HEK293T (cell line): ENCODE results near the gene WIZ.

Experiments used
- ARNT ChIP-seq: fragments of 450-650 bp; IDR thresholded peaks from 2 replicates; pipeline ENCODE4 v1.6.1; 2017; ENCODE audit warnings: mild to moderate bottlenecking
- BHLHE40 ChIP-seq: fragments of 450-650 bp; IDR thresholded peaks from 2 replicates; pipeline ENCODE4 v1.6.1; 2016; ENCODE audit warnings: mild to moderate bottlenecking, moderate library complexity, borderline replicate concordance
- CTBP1 ChIP-seq: fragments of 450-650 bp; IDR thresholded peaks from 2 replicates; pipeline ENCODE4 v1.6.1; 2016; ENCODE audit warnings: borderline replicate concordance
- ELF4 ChIP-seq: fragments of 450-650 bp; IDR thresholded peaks from 2 replicates; pipeline ENCODE4 v1.6.1; 2017; ENCODE audit warnings: antibody characterized with exemption
- FOXM1 ChIP-seq: fragments of 450-650 bp; IDR thresholded peaks from 2 replicates; pipeline ENCODE4 v1.6.1; 2017; ENCODE audit warnings: mild to moderate bottlenecking, borderline replicate concordance
- HDGF ChIP-seq: fragments of 450-650 bp; IDR thresholded peaks from 2 replicates; pipeline ENCODE4 v1.6.1; 2017; ENCODE audit warnings: antibody characterized with exemption, borderline replicate concordance
- L3MBTL2 ChIP-seq: fragments of 450-650 bp; conservative IDR thresholded peaks from 2 replicates; pipeline ENCODE4 v1.6.1; 2016; ENCODE audit warnings: mild to moderate bottlenecking
- LEF1 ChIP-seq: fragments of 450-650 bp; IDR thresholded peaks from 2 replicates; pipeline ENCODE4 v1.6.1; 2017; ENCODE audit warnings: mild to moderate bottlenecking, borderline replicate concordance
- NFRKB ChIP-seq: fragments of 450-650 bp; IDR thresholded peaks from 2 replicates; pipeline ENCODE4 v1.6.1; 2016; ENCODE audit warnings: mild to moderate bottlenecking, moderate library complexity
- SP1 ChIP-seq: fragments of 450-650 bp; IDR thresholded peaks from 2 replicates; pipeline ENCODE4 v1.6.1; 2017
- ZNF384 ChIP-seq: fragments of 450-650 bp; IDR thresholded peaks from 2 replicates; pipeline ENCODE4 v1.6.1; 2016

DNA sequence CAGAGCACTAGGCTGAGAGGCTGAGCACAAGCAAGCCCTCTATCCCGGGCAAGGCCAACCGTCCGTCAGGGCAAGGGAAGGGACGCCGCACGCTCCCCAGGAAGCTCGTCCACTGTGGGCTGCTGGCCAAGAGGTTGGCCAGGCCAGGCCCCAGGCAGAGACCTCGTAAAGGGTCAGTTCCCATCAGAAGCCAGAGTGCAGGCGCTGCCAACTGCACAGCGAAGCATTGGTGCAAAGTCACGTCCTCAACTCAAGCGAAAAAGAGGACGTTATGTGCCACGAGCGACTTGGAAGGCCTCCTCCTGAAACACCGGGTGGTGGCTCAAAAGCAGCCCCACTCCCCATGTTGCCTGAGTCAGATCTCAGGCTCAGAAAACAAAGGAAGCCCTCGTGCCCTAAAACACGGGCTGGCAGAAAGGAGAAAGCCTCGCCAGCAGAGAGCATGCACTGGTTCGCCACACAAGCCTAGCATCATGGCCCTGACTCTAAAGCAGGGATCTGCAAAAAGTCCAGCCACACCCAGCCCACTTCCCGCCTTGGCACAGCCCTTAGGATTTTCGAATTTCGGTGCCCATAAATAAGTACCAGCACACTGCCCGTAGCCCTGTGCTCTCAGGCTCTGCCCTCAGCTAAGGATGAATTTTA lies 74.8 kb downstream of the WIZ start:
- no peak for TF ChIP-seq FOXM1
- TF ChIP-seq CTBP1: no peak
- TF ChIP-seq ELF4: no peak
- TF ChIP-seq SP1: no peak
- no peak for TF ChIP-seq ZNF384
- TF ChIP-seq L3MBTL2: no peak
- TF ChIP-seq HDGF: no peak
- no peak for TF ChIP-seq BHLHE40
- TF ChIP-seq LEF1: no peak
- no peak for TF ChIP-seq ARNT
- TF ChIP-seq NFRKB: no peak
